GM23338 (cell line): ENCODE data around the gene PIK3AP1. TPM values are rescaled to one million over a fixed set of nuclear protein-coding genes. Genes with fewer than 3 reads are reported as not detected.

Experiments used
- ATAC-seq: fragments of 200-7000 bp; cut with Tn5 transposase; 3 replicates; pipeline ENCODE4 v1.9.1; 2020
- DNase-seq: peaks from one replicate; pipeline ENCODE4 v3.0.0-alpha.2; 2015; ENCODE audit warnings: low spot score
- H2AFZ ChIP-seq: fragments of 200-600 bp; sonication (generic); 2 replicates; pipeline ENCODE4 v1.8.0; 2016; ENCODE audit warnings: antibody characterized with exemption, mild to moderate bottlenecking, moderate library complexity
- H3F3A ChIP-seq: fragments of 200-600 bp; sonication (generic); replicated peaks from 2 replicates; pipeline ENCODE4 v1.8.0; 2017; ENCODE audit warnings: antibody characterized with exemption, mixed run types, low read depth
- H3K27ac ChIP-seq: fragments of 200-600 bp; sonication (generic); 2 replicates; pipeline ENCODE4 v1.6.1; 2016; ENCODE audit warnings: low read depth
- H3K27me3 ChIP-seq: fragments of 200-600 bp; sonication (generic); 2 replicates; pipeline ENCODE4 v1.8.0; 2016; ENCODE audit warnings: mild to moderate bottlenecking, mixed run types, moderate library complexity; ENCODE audit not compliant: insufficient read depth
- H3K36me3 ChIP-seq: fragments of 200-600 bp; sonication (generic); 2 replicates; pipeline ENCODE4 v1.8.0; 2016; ENCODE audit warnings: mild to moderate bottlenecking; ENCODE audit not compliant: insufficient read depth
- H3K4me1 ChIP-seq: fragments of 200-600 bp; sonication (generic); 2 replicates; pipeline ENCODE4 v1.8.0; 2016; ENCODE audit warnings: mild to moderate bottlenecking, moderate library complexity; ENCODE audit not compliant: insufficient read depth
- H3K4me2 ChIP-seq: fragments of 200-600 bp; sonication (generic); 2 replicates; pipeline ENCODE4 v1.7.1; 2017; ENCODE audit warnings: mixed run types
- H3K4me3 ChIP-seq: fragments of 200-600 bp; sonication (generic); 2 replicates; pipeline ENCODE4 v1.6.1; 2016; ENCODE audit warnings: mixed run types
- H3K79me2 ChIP-seq: fragments of 200-600 bp; sonication (generic); replicated peaks from 2 replicates; pipeline ENCODE4 v1.8.0; 2017; ENCODE audit warnings: mild to moderate bottlenecking; ENCODE audit not compliant: insufficient read depth
- H3K9me2 ChIP-seq: fragments of 200-600 bp; sonication (generic); 2 replicates; pipeline ENCODE4 v1.8.0; 2017; ENCODE audit not compliant: insufficient read depth
- H4K20me1 ChIP-seq: fragments of 200-600 bp; sonication (generic); replicated peaks from 2 replicates; pipeline ENCODE4 v1.8.0; 2017; ENCODE audit warnings: mild to moderate bottlenecking; ENCODE audit not compliant: insufficient read depth
- H3K27ac Mint-ChIP-seq: 2 replicates; pipeline ENCODE4 v1.8.0; 2020; ENCODE audit warnings: inconsistent platforms, mild to moderate bottlenecking, moderate library complexity, mixed read lengths
- H3K27me3 Mint-ChIP-seq: 3 replicates; pipeline ENCODE4 v1.8.0; 2022; ENCODE audit warnings: low read depth, mild to moderate bottlenecking, moderate library complexity, mixed read lengths, inconsistent platforms; ENCODE audit not compliant: insufficient read depth, poor library complexity
- H3K36me3 Mint-ChIP-seq: 3 replicates; pipeline ENCODE4 v1.8.0; 2021; ENCODE audit warnings: low read depth, mild to moderate bottlenecking, inconsistent platforms, moderate library complexity, mixed read lengths
- H3K4me1 Mint-ChIP-seq: 3 replicates; pipeline ENCODE4 v1.8.0; 2020; ENCODE audit warnings: mild to moderate bottlenecking, inconsistent platforms, mixed read lengths
- H3K4me3 Mint-ChIP-seq: 3 replicates; pipeline ENCODE4 v1.8.0; 2021; ENCODE audit warnings: moderate library complexity, mild to moderate bottlenecking, inconsistent platforms, mixed read lengths
- H3K9me3 Mint-ChIP-seq: 3 replicates; pipeline ENCODE4 v1.8.0; 2020; ENCODE audit warnings: moderate library complexity, mild to moderate bottlenecking, inconsistent platforms, mixed read lengths
- CREB1 ChIP-seq: fragments of 250-450 bp; sonication (Bioruptor Pico); IDR thresholded peaks from 2 replicates; pipeline ENCODE4 v1.5.0; 2020; ENCODE audit warnings: low read depth, mild to moderate bottlenecking, moderate library complexity
- EZH2 ChIP-seq: fragments of 200-600 bp; sonication (generic); IDR thresholded peaks from one replicate; pipeline ENCODE4 v1.8.0; 2017; ENCODE audit warnings: antibody characterized with exemption, mild to moderate bottlenecking, low read depth; ENCODE audit not compliant: unreplicated experiment
- JUNB ChIP-seq: IDR thresholded peaks from one replicate; pipeline ENCODE4 v1.6.1; 2016; ENCODE audit warnings: antibody characterized with exemption; ENCODE audit not compliant: unreplicated experiment
- STAT1 ChIP-seq: IDR thresholded peaks from one replicate; pipeline ENCODE4 v1.6.1; 2016; ENCODE audit warnings: antibody characterized with exemption; ENCODE audit not compliant: unreplicated experiment
- ZNF331 ChIP-seq: fragments of 250-450 bp; sonication (Bioruptor Pico); IDR thresholded peaks from 2 replicates; pipeline ENCODE4 v1.5.0; 2020; ENCODE audit warnings: low read depth, mild to moderate bottlenecking, moderate library complexity
- polyA plus RNA-seq: library from polyadenylated mRNA; unstranded; fragments of >200 nt; fragmentation: Nextera tagmentation; extraction: Ambion mirVana; gene quantifications from 2 replicates; pipeline ENCODE4 v1.2.1, GENCODE V29; 2016
- total RNA-seq: library from RNA; depleted of rRNA; stranded (reverse); fragments of >200 nt; shearing (Covaris generic); gene quantifications from 2 replicates; pipeline ENCODE4 v1.2.3, GENCODE V29; 2014
- TF ChIP-seq, protein P1 (sequence below): fragments of 250-450 bp; sonication (Bioruptor Pico); IDR thresholded peaks from 2 replicates; pipeline ENCODE4 v1.5.0; 2020; ENCODE audit warnings: mild to moderate bottlenecking, moderate library complexity
- TF ChIP-seq, protein P2 (sequence below): IDR thresholded peaks from 2 replicates; pipeline ENCODE4 v1.6.1; 2016; ENCODE audit warnings: antibody characterized with exemption
- TF ChIP-seq, protein P3 (sequence below): IDR thresholded peaks from one replicate; pipeline ENCODE4 v1.6.1; 2018; ENCODE audit warnings: antibody characterized with exemption; ENCODE audit not compliant: unreplicated experiment

PIK3AP1 gene
- total and polyA plus RNA-seq, 2 experiments from 2014 or later: 0.65 to 2.3 TPM

DNA sequence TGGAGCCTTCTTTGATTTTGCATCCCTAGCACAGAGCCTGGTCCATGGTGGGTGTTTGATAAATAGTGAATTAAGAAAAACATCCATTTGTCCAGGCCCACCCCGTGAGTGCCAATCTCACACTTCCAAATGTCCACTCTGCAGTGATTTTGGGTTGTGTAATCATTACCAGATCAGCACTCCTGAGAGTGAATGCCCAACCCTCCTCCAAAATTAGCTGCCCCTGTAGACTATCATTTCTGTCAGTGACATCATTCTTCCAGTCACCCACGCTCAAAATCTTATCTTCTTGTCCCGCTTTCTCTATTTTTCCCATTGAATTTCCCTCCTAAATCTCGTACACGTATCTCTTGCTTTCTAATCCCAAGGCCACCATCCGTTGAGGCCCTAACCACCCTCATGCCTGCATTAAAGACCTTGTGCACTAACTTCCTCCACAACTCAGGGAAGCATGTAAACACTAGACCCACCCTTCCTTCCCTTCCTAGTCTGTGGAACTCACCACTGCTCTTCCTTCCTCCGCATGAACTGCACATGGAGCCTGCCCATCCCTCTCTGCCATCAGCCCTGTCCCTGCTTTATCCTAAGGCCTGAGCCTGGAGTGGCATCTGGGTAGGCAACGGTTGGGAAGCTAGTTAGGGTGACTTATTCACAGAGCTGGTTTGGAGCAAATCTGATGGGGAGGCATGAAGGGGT is 32.8 kb downstream of the PIK3AP1 start (continued):
- TF ChIP-seq, protein P1, sequence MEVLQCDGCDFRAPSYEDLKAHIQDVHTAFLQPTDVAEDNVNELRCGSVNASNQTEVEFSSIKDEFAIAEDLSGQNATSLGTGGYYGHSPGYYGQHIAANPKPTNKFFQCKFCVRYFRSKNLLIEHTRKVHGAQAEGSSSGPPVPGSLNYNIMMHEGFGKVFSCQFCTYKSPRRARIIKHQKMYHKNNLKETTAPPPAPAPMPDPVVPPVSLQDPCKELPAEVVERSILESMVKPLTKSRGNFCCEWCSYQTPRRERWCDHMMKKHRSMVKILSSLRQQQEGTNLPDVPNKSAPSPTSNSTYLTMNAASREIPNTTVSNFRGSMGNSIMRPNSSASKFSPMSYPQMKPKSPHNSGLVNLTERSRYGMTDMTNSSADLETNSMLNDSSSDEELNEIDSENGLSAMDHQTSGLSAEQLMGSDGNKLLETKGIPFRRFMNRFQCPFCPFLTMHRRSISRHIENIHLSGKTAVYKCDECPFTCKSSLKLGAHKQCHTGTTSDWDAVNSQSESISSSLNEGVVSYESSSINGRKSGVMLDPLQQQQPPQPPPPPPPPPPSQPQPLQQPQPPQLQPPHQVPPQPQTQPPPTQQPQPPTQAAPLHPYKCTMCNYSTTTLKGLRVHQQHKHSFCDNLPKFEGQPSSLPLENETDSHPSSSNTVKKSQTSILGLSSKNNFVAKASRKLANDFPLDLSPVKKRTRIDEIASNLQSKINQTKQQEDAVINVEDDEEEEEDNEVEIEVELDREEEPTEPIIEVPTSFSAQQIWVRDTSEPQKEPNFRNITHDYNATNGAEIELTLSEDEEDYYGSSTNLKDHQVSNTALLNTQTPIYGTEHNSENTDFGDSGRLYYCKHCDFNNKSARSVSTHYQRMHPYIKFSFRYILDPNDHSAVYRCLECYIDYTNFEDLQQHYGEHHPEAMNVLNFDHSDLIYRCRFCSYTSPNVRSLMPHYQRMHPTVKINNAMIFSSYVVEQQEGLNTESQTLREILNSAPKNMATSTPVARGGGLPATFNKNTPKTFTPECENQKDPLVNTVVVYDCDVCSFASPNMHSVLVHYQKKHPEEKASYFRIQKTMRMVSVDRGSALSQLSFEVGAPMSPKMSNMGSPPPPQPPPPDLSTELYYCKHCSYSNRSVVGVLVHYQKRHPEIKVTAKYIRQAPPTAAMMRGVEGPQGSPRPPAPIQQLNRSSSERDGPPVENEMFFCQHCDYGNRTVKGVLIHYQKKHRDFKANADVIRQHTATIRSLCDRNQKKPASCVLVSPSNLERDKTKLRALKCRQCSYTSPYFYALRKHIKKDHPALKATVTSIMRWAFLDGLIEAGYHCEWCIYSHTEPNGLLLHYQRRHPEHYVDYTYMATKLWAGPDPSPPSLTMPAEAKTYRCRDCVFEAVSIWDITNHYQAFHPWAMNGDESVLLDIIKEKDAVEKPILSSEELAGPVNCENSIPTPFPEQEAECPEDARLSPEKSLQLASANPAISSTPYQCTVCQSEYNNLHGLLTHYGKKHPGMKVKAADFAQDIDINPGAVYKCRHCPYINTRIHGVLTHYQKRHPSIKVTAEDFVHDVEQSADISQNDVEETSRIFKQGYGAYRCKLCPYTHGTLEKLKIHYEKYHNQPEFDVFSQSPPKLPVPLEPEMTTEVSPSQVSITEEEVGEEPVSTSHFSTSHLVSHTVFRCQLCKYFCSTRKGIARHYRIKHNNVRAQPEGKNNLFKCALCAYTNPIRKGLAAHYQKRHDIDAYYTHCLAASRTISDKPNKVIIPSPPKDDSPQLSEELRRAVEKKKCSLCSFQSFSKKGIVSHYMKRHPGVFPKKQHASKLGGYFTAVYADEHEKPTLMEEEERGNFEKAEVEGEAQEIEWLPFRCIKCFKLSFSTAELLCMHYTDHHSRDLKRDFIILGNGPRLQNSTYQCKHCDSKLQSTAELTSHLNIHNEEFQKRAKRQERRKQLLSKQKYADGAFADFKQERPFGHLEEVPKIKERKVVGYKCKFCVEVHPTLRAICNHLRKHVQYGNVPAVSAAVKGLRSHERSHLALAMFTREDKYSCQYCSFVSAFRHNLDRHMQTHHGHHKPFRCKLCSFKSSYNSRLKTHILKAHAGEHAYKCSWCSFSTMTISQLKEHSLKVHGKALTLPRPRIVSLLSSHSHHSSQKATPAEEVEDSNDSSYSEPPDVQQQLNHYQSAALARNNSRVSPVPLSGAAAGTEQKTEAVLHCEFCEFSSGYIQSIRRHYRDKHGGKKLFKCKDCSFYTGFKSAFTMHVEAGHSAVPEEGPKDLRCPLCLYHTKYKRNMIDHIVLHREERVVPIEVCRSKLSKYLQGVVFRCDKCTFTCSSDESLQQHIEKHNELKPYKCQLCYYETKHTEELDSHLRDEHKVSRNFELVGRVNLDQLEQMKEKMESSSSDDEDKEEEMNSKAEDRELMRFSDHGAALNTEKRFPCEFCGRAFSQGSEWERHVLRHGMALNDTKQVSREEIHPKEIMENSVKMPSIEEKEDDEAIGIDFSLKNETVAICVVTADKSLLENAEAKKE (CRISPR knock-in tag): no peak
- no peak for TF ChIP-seq EZH2

DNA sequence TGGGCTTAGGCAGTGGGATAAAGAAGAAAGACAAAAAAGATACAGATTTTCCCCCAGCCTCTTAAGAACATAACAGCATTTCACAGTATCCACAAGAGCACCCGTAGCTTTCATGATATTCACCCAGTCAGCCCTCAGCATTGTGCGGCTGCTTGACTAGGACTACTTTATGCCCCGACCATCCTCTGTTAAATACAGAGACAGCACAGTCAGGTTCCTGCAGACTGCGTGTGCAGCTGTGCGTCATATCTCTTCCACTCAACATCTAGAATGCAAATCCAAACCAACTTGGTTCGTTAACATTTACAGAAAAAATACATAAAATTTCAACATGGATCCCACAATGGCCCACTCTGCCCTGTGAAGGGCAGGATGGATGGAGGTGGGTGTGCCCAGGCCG is 33.8 kb downstream of the PIK3AP1 start:
- H3K4me2 ChIP-seq: no peak overlapping the region
- H3K36me3 ChIP-seq: no peaks in the 10 kb centered on the region
- ATAC-seq: no peak
- no peak overlapping the region for H3K27ac Mint-ChIP-seq
- no peaks in the 10 kb centered on the region for H3K9me2 ChIP-seq
- H3K4me3 ChIP-seq: no peak overlapping the region
- no peaks in the 10 kb centered on the region for H3K27me3 ChIP-seq
- peaks cover 6% of the 10 kb centered on the region; the same call in 1 of the 2 replicates for H3K4me1 ChIP-seq
- no peaks in the 10 kb centered on the region for H3K79me2 ChIP-seq
- H3K36me3 Mint-ChIP-seq: peaks cover 3% of the 10 kb centered on the region; the same call in 1 of the 3 replicates
- no peaks in the 10 kb centered on the region for H3K9me3 Mint-ChIP-seq
- H2AFZ ChIP-seq: no peak overlapping the region
- DNase-seq: no peak
- no peaks in the 10 kb centered on the region for H4K20me1 ChIP-seq
- peaks cover 3% of the 10 kb centered on the region for H3K27me3 Mint-ChIP-seq
- no peak overlapping the region for H3K4me3 Mint-ChIP-seq
- H3K4me1 Mint-ChIP-seq: peaks cover 15% of the 10 kb centered on the region
- no peaks in the 10 kb centered on the region for H3F3A ChIP-seq
- no peak overlapping the region for H3K27ac ChIP-seq
- TF ChIP-seq, protein P2, sequence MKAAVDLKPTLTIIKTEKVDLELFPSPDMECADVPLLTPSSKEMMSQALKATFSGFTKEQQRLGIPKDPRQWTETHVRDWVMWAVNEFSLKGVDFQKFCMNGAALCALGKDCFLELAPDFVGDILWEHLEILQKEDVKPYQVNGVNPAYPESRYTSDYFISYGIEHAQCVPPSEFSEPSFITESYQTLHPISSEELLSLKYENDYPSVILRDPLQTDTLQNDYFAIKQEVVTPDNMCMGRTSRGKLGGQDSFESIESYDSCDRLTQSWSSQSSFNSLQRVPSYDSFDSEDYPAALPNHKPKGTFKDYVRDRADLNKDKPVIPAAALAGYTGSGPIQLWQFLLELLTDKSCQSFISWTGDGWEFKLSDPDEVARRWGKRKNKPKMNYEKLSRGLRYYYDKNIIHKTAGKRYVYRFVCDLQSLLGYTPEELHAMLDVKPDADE: no peak
- TF ChIP-seq JUNB: no peak
- TF ChIP-seq, protein P3, sequence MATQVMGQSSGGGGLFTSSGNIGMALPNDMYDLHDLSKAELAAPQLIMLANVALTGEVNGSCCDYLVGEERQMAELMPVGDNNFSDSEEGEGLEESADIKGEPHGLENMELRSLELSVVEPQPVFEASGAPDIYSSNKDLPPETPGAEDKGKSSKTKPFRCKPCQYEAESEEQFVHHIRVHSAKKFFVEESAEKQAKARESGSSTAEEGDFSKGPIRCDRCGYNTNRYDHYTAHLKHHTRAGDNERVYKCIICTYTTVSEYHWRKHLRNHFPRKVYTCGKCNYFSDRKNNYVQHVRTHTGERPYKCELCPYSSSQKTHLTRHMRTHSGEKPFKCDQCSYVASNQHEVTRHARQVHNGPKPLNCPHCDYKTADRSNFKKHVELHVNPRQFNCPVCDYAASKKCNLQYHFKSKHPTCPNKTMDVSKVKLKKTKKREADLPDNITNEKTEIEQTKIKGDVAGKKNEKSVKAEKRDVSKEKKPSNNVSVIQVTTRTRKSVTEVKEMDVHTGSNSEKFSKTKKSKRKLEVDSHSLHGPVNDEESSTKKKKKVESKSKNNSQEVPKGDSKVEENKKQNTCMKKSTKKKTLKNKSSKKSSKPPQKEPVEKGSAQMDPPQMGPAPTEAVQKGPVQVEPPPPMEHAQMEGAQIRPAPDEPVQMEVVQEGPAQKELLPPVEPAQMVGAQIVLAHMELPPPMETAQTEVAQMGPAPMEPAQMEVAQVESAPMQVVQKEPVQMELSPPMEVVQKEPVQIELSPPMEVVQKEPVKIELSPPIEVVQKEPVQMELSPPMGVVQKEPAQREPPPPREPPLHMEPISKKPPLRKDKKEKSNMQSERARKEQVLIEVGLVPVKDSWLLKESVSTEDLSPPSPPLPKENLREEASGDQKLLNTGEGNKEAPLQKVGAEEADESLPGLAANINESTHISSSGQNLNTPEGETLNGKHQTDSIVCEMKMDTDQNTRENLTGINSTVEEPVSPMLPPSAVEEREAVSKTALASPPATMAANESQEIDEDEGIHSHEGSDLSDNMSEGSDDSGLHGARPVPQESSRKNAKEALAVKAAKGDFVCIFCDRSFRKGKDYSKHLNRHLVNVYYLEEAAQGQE: no peak
- no peak for TF ChIP-seq ZNF331 (CRISPR knock-in tag)
- TF ChIP-seq STAT1: no peak
- no peak for TF ChIP-seq CREB1 (CRISPR knock-in tag)
